HepG2 (cell line): ENCODE results near the gene ACSF3. TPM values are rescaled to one million over a fixed set of nuclear protein-coding genes. Genes with fewer than 3 reads are reported as not detected.

Experiments
- ATAC-seq: fragments of 200-7000 bp; cut with Tn5 transposase; 3 replicates; pipeline ENCODE4 v1.9.1; 2020; ENCODE audit warnings: mild to moderate bottlenecking, moderate library complexity
- BruUV-seq: library from RNA; stranded (reverse); fragments of 400-500 nt; replicated peaks from 2 replicates; lab custom pipeline; 2021; lab: Mats Ljungman, UMichigan
- CTCF ChIA-PET: fragments of 300-600 bp; formaldehyde crosslinking; extraction: SDS; loops from one replicate; lab custom pipeline; 2021; ENCODE audit warnings: low total read pairs, inconsistent platforms, low intra/inter-chr PET ratio; lab: Yijun Ruan, JAX
- POLR2A ChIA-PET: fragments of 350-600 bp; sonication (Branson Sonifier 250); formaldehyde crosslinking; loops from one replicate; lab custom pipeline; 2020; ENCODE audit warnings: antibody characterized with exemption, inconsistent platforms; lab: Yijun Ruan, JAX
- DNase-seq: peaks from one replicate; pipeline ENCODE4 v3.0.0-alpha.2; 2015; ENCODE audit warnings: low spot score
- FAIRE-seq: peaks from 3 replicates; lab custom pipeline; 2011; peaks lifted over from hg19 to GRCh38; lab: Jason Lieb, UNC
- H2AFZ ChIP-seq: one replicate; pipeline ENCODE4 v1.6.1; 2011; ENCODE audit warnings: low read length, inconsistent platforms
- H3K27ac ChIP-seq: fragments of 300-600 bp; 3 replicates; pipeline ENCODE4 v1.8.0; 2011; ENCODE audit warnings: mixed run types, mild to moderate bottlenecking, mixed read lengths, low read length, inconsistent platforms; ENCODE audit not compliant: insufficient read depth; ENCODE audit errors: extremely low read length
- H3K27me3 ChIP-seq, 2 experiments: fragments of 200-600 bp in 1 of 2; 2 replicates in 1 of 2; 3 replicates in 1 of 2; pipeline versions ENCODE4 v1.6.0 to v1.8.0; 2011; ENCODE audit warnings: low read length in 2 of 2, mild to moderate bottlenecking in 2 of 2, moderate library complexity in 2 of 2, inconsistent platforms in 1 of 2; ENCODE audit not compliant: insufficient read depth in 2 of 2, control insufficient read depth in 1 of 2
- H3K36me3 ChIP-seq, 2 experiments: fragments of 200-600 bp in 1 of 2; replicated peaks in 1 of 2; 2 replicates in 1 of 2; 3 replicates in 1 of 2; pipeline versions ENCODE4 v1.5.1 to v1.8.0; 2011; ENCODE audit warnings: low read length in 2 of 2, inconsistent platforms in 1 of 2; ENCODE audit not compliant: insufficient read depth in 2 of 2, control insufficient read depth in 1 of 2
- H3K4me1 ChIP-seq: 2 replicates; pipeline ENCODE4 v1.5.1; 2012; ENCODE audit warnings: low read length, inconsistent platforms; ENCODE audit not compliant: insufficient read depth
- H3K4me2 ChIP-seq: 2 replicates; pipeline ENCODE4 v1.6.0; 2011; ENCODE audit warnings: low read depth, low read length, inconsistent platforms
- H3K4me3 ChIP-seq, 3 experiments: fragments of 200-600 bp in 1 of 3; sonication (generic), shearing (Covaris generic) in 1 of 3; replicated peaks in 1 of 3; 2 replicates each; pipeline ENCODE4 v1.5.1; 2011 to 2016; ENCODE audit warnings: low read length in 3 of 3, inconsistent platforms in 2 of 3, low read depth in 2 of 3, mild to moderate bottlenecking in 2 of 3, control low read depth in 1 of 3, mixed read lengths in 1 of 3; ENCODE audit not compliant: insufficient read depth in 1 of 3
- H3K79me2 ChIP-seq: one replicate; pipeline ENCODE4 v1.6.1; 2011; ENCODE audit warnings: low read length, inconsistent platforms; ENCODE audit not compliant: insufficient read depth
- H3K9ac ChIP-seq: 2 replicates; pipeline ENCODE4 v1.6.0; 2011; ENCODE audit warnings: mild to moderate bottlenecking, low read depth, low read length, inconsistent platforms; ENCODE audit not compliant: insufficient read depth
- H3K9me3 ChIP-seq: 2 replicates; pipeline ENCODE4 v1.5.1; 2012; ENCODE audit warnings: mild to moderate bottlenecking, low read length
- H4K20me1 ChIP-seq: 2 replicates; pipeline ENCODE4 v1.6.0; 2011; ENCODE audit warnings: inconsistent platforms, mild to moderate bottlenecking, low read length, moderate library complexity; ENCODE audit not compliant: insufficient read depth
- AGO2 ChIP-seq: fragments of 200-400 bp; formaldehyde crosslinking; optimal IDR thresholded peaks from 2 replicates; pipeline ENCODE3; 2017; ENCODE audit warnings: mild to moderate bottlenecking, low read depth, low read length, moderate library complexity
- CREBL2 ChIP-seq: sonication (generic); formaldehyde crosslinking; IDR thresholded peaks from 2 replicates; pipeline ENCODE4 v1.8.1; 2023; ENCODE audit warnings: missing genetic modification reagents, mild to moderate bottlenecking, borderline replicate concordance
- FOXK1 ChIP-seq: sonication (generic); formaldehyde crosslinking; IDR thresholded peaks from 2 replicates; pipeline ENCODE4 v1.4.0; 2020; ENCODE audit warnings: low read depth, missing genetic modification reagents, borderline replicate concordance
- FOXK2 ChIP-seq: fragments of 450-650 bp; IDR thresholded peaks from 2 replicates; pipeline ENCODE4 v1.6.1; 2016
- FOXP1 ChIP-seq, 2 experiments: fragments of 450-650 bp in 1 of 2; IDR thresholded peaks; 2 replicates each; pipeline ENCODE4 v1.6.1; 2017 to 2018; ENCODE audit warnings: antibody characterized with exemption in 1 of 2
- JUN ChIP-seq: sonication (generic); formaldehyde crosslinking; IDR thresholded peaks from 2 replicates; pipeline ENCODE4 v1.4.0; 2020; ENCODE audit warnings: mild to moderate bottlenecking, missing genetic modification reagents
- MAFG ChIP-seq: sonication (generic); formaldehyde crosslinking; IDR thresholded peaks from 2 replicates; pipeline ENCODE4 v1.5.1; 2020; ENCODE audit warnings: mild to moderate bottlenecking, missing genetic modification reagents
- NFE2L2 ChIP-seq: fragments of 150-350 bp; IDR thresholded peaks from 2 replicates; pipeline ENCODE4 v1.6.1; 2014; ENCODE audit warnings: low read length
- SMYD3 ChIP-seq: sonication (generic); formaldehyde crosslinking; IDR thresholded peaks from 2 replicates; pipeline ENCODE4 v1.8.1; 2023; ENCODE audit warnings: mild to moderate bottlenecking, missing genetic modification reagents
- ZMYM4 ChIP-seq: sonication (generic); formaldehyde crosslinking; IDR thresholded peaks from 2 replicates; pipeline ENCODE4 v1.8.1; 2023; ENCODE audit warnings: mild to moderate bottlenecking, missing genetic modification reagents
- ZNF543 ChIP-seq: sonication (generic); formaldehyde crosslinking; IDR thresholded peaks from 2 replicates; pipeline ENCODE4 v1.4.0; 2020; ENCODE audit warnings: mild to moderate bottlenecking, missing genetic modification reagents
- ZNF710 ChIP-seq: sonication (generic); formaldehyde crosslinking; IDR thresholded peaks from 2 replicates; pipeline ENCODE4 v1.5.0; 2020; ENCODE audit warnings: mild to moderate bottlenecking, missing genetic modification reagents, borderline replicate concordance
- WGBS: methylation state at CpG from one replicate; pipeline ENCODE4 v1.1.6; 2017; ENCODE audit warnings: low lambda C conversion rate; 5-methylcytosine and 5-hydroxymethylcytosine counted together
- in situ Hi-C: cut with HindIII; loops from 2 replicates; pipeline ENCODE4 v1.10.0; 2017; ENCODE audit warnings: low pct_unique_long_range_greater_than_20kb; ENCODE audit not compliant: extremely low pct_ligation_motif_present
- intact Hi-C: fragments of 100-400 bp; cut with micrococcal nuclease; formaldehyde crosslinking; loops from one replicate; pipeline ENCODE4 v1.10.0; 2022; ENCODE audit not compliant: unreplicated experiment
- polyA plus RNA-seq, 8 experiments: library from polyadenylated mRNA; depleted of rRNA in 3 of 8; stranded (reverse) in 7 of 8; unstranded in 1 of 8; fragments of >200 nt; fragmentation: Illumina TruSeq in 4 of 8; extraction: Trizol in 4 of 8; gene quantifications; 2 replicates each; pipeline versions ENCODE4 v1.2.1 to v1.2.3, GENCODE V29; 2011 to 2016; ENCODE audit warnings: low read depth in 4 of 8, missing spikeins in 1 of 8, mixed read lengths in 1 of 8; ENCODE audit not compliant: insufficient read depth in 1 of 8
- total RNA-seq, 5 experiments: library from RNA; depleted of rRNA; stranded (reverse); fragments of >200 nt; fragmentation: Illumina TruSeq; extraction: Trizol; gene quantifications; 2 replicates each; pipeline ENCODE4 v1.2.3, GENCODE V29; 2016; ENCODE audit warnings: low read depth in 1 of 5

The ACSF3 gene
- total and polyA plus RNA-seq, 2 of the 13 experiments (the other 11 are each of a cell fraction or from before 2014, with no cell fraction given), result 14.9 to 30.6 TPM

GRCh38 chr16:89112377-89113151 lies 18.9 kb downstream of the ACSF3 start:
- in situ Hi-C loops, result no loop called here
- Histone ChIP-seq H3K27ac (no peak overlapping the region), H3K79me2 (no peaks in the 10 kb centered on the region), H3K4me2 (no peak overlapping the region), H4K20me1 (no peaks in the 10 kb centered on the region), H3K36me3 (peaks cover 37 to 75% of the 10 kb centered on the region in 2 experiments), H3K27me3 (no peaks in the 10 kb centered on the region), H3K9ac (no peak overlapping the region), H2AFZ (no peak overlapping the region)
- FAIRE-seq, result no peak
- no TSS peak for BruUV-seq
- ATAC-seq, result no peak
- CTCF ChIA-PET, result no interaction called here
- POLR2A ChIA-PET, result no interaction called here
- DNase-seq, result no peak
- TF ChIP-seq FOXK2, result 0 out of 2 replicates have a peak, but pooled peaks have one; percentile 34
- no peak for TF ChIP-seq MAFG (CRISPR knock-in tag)
- TF ChIP-seq FOXP1 (IDR thresholded peaks at IDR 0.05), result 0 out of 2 replicates have a peak, but pooled peaks have one; percentile 22
- TF ChIP-seq FOXP1 (CRISPR knock-in tag; IDR thresholded peaks at IDR 0.05), result no peak
- TF ChIP-seq ZMYM4 (CRISPR knock-in tag), result no peak
- TF ChIP-seq SMYD3 (CRISPR knock-in tag), result no peak
- TF ChIP-seq, all 625 proteins: peak for 2
- no peaks in the 10 kb centered on the region for H3K9me3 ChIP-seq
- 96% methylated on average over 26 of the region's 26 CpGs for WGBS
- intact Hi-C loops, result no loop called here
- H3K4me1 ChIP-seq, result no peaks in the 10 kb centered on the region
- H3K4me3 ChIP-seq, result no peak overlapping the region

- BruUV-seq, result no TSS peak
- FAIRE-seq (no peak), DNase-seq (no peak), ATAC-seq (no peak)
- Histone ChIP-seq H3K9me3 (no peaks in the 10 kb centered on the region), H3K27me3 (no peaks in the 10 kb centered on the region), H4K20me1 (no peaks in the 10 kb centered on the region; the same call in 1 of the 2 replicates), H3K4me1 (peaks cover 4% of the 10 kb centered on the region), H3K36me3 (peaks cover 36 to 74% of the 10 kb centered on the region in 2 experiments), H3K79me2 (no peaks in the 10 kb centered on the region), H3K4me3 (no peak overlapping the region), H3K9ac (no peak overlapping the region), H3K4me2 (no peak overlapping the region), H3K27ac (no peak overlapping the region), H2AFZ (no peak overlapping the region)
- over 99% methylated on average over 12 of the region's 12 CpGs for WGBS
- ChIA-PET POLR2A (no interaction called here), CTCF (no interaction called here)
- TF ChIP-seq CREBL2 (CRISPR knock-in tag) (no peak), JUN (CRISPR knock-in tag) (no peak), NFE2L2 (no peak), FOXK1 (CRISPR knock-in tag) (no peak), ZNF543 (no peak), ZNF710 (CRISPR knock-in tag) (no peak), AGO2 (peak; percentile 5)
- in situ Hi-C loops (no loop called here), intact Hi-C loops (no loop called here)
Measured at GRCh38 chr16:89113152-89113547, 19.5 kb downstream of the ACSF3 start.
